ENCODE data around the gene ASB16. TPM values are rescaled to one million over a fixed set of nuclear protein-coding genes. Genes with fewer than 3 reads are reported as not detected.
A peak's percentile ranks its signal among the peaks of the same experiment; 100 is the strongest.

ASB16 gene
- total and polyA plus RNA-seq, 9 of the 15 experiments (the other 6 are each of a cell fraction or from before 2014, with no cell fraction given): 0.03 to 0.07 TPM; not detected in 7

GRCh38 chr17:44176671-44177501 lies 6.4 kb downstream of the ASB16 start:
- Histone ChIP-seq H3K36me3 (ENCODE audit: control insufficient read depth, insufficient read depth, low read length) (peaks cover 33% of the 10 kb centered on the region; the same call in 2 of the 3 replicates), H4K20me1 (replicated peaks; ENCODE audit: control insufficient read depth, insufficient read depth, low read length) (no peaks in the 10 kb centered on the region), H3K27ac (ENCODE audit: extremely low read depth, low read depth, low read length) (no peak overlapping the region), H3K4me1 (replicated peaks in 1 of 2; ENCODE audit: control insufficient read depth in 2 of 2, insufficient read depth in 2 of 2, low read length in 2 of 2) (peaks cover 0 to 13% of the 10 kb centered on the region in 2 experiments; a peak in 1 of 5 replicates), H3K9me3 (replicated peaks; ENCODE audit: control insufficient read depth, insufficient read depth, low read depth, low read length) (no peaks in the 10 kb centered on the region), H3K27me3 (ENCODE audit: control insufficient read depth in 2 of 2, insufficient read depth in 2 of 2, low read length in 2 of 2) (no peaks in the 10 kb centered on the region), H3K79me2 (ENCODE audit: control insufficient read depth, insufficient read depth, low read length) (peaks cover 2% of the 10 kb centered on the region; the same call in 1 of the 3 replicates), H3K9me1 (ENCODE audit: control insufficient read depth, insufficient read depth, low read length) (no peaks in the 10 kb centered on the region), H3K9ac (ENCODE audit: insufficient read depth in 1 of 2, low read depth in 2 of 2, low read length in 2 of 2) (no peak overlapping the region), H3K4me3 (no peak overlapping the region), H2AFZ (ENCODE audit: low read depth, low read length) (no peak overlapping the region), H3K4me2 (ENCODE audit: insufficient read depth, low read length) (no peak overlapping the region)
- BruUV-seq (replicated peaks): no TSS peak
- FAIRE-seq: no peak
- peak; percentile 31 for ATAC-seq
- WGBS (ENCODE audit: insufficient coverage, low coverage, missing lambda C conversion rate): 98% methylated on average over 21 of the region's 54 CpGs
- ChIA-PET POLR2A (interaction anchor here (0.6 to 3.2 kb wide), 5 partner anchors 9 to 121 kb away, joined by 3 to 10 read pairs (median 3); no protein-coding TSS in a partner anchor), CTCF (ENCODE audit: low intra/inter-chr PET ratio) (no interaction called here)
- in situ Hi-C loops (cut with MboI): no loop called here
- intact Hi-C loops (cut with micrococcal nuclease): no loop called here
- DNase-seq (ENCODE audit: extremely low read depth in 1 of 4, low spot score in 3 of 4): no peak
- TF ChIP-seq ATF1 (CRISPR knock-in tag; IDR thresholded peaks at IDR 0.05) (0 out of 2 replicates have a peak, but pooled peaks have one; percentile 8), ATF1 (tag; IDR thresholded peaks at IDR 0.05) (no peak), RFX7 (CRISPR knock-in tag; IDR thresholded peaks at IDR 0.05) (no peak), POLR2G (IDR thresholded peaks at IDR 0.05; ENCODE audit: low read depth, low read length) (peak; percentile 48; the same call in 1 of the 2 replicates), RBFOX2 (IDR thresholded peaks at IDR 0.05; ENCODE audit: low read depth, low read length) (peak; percentile 57; the same call in 1 of the 2 replicates), ZBTB33 (CRISPR knock-in tag; IDR thresholded peaks at IDR 0.05) (peak; percentile 78)
